ENCODE data around the gene SOX10. TPM values are rescaled to one million over a fixed set of nuclear protein-coding genes. Genes with fewer than 3 reads are reported as not detected.

SOX10 gene
- total RNA-seq, 1 donor from 2014 or later: 23.0 TPM

GRCh38 chr22:38030311-38031133 lies 46.2 kb upstream of the SOX10 start:
- no peak for TF ChIP-seq CTCF (IDR thresholded peaks at IDR 0.05)
- no peaks in the 10 kb centered on the region for H3K36me3 ChIP-seq
- DNase-seq (ENCODE audit: low spot score in 2 of 2): no peak
- H3K4me3 ChIP-seq: no peak overlapping the region
- H3K27me3 ChIP-seq: no peaks in the 10 kb centered on the region
- intact Hi-C loops (cut with DNase I): no loop called here
- no peak overlapping the region for H3K27ac ChIP-seq
- H3K4me1 ChIP-seq: peaks cover 4 to 17% of the 10 kb centered on the region in 2 donors
- no peaks in the 10 kb centered on the region for H3K9me3 ChIP-seq

DNA sequence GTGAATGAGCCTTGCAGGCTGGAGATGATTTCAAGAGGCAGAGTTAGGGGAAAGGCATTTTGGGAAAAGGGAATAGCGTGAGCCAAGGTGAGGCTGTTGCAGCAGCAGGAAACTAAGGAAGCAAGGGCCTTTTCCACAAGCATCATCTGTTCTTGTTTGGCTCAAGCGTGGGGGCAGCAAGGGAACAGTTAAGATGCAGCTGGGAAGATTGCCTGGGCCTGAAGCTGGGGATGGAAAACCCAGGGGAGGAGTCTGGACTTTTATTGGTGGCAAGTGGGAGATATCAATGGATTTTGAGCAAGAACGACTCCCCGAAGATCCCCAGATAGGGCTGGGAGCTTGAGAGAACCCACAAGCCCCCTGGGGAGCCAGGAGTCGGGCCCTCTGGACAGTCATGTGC lies 45.5 kb upstream of the SOX10 start:
- H3K27me3 ChIP-seq: no peaks in the 10 kb centered on the region
- DNase-seq (ENCODE audit: low spot score in 2 of 2): no peak
- TF ChIP-seq CTCF (IDR thresholded peaks at IDR 0.05): no peak
- no peak overlapping the region for H3K27ac ChIP-seq
- H3K4me3 ChIP-seq: no peak overlapping the region
- intact Hi-C loops (cut with DNase I): no loop called here
- peaks cover 4 to 16% of the 10 kb centered on the region in 2 donors for H3K4me1 ChIP-seq
- no peaks in the 10 kb centered on the region for H3K36me3 ChIP-seq
- no peaks in the 10 kb centered on the region for H3K9me3 ChIP-seq

DNA sequence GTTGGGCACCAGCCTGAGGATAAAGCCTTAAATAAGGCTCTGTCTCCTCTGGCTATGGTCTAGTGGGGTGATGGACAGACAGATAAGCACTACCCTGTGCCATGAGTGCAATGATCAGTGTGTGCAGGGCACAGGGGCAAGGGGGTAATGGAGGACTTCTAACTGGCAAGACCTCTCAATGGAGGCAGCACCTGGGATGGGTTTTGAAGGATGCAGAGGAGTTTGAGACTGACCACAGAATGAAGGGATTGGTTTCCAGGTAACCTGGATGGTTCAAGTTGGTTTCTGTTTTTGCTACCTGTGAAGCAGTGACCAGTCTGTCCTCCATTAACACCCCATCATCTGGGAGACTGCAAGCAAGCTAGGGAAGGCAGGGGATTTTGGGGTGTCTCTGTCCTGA lies 45.0 kb upstream of the SOX10 start:
- intact Hi-C loops (cut with DNase I): no loop called here
- no peak for TF ChIP-seq CTCF (IDR thresholded peaks at IDR 0.05)
- DNase-seq (ENCODE audit: low spot score in 2 of 2): no peak
- H3K4me1 ChIP-seq: peaks cover 3 to 10% of the 10 kb centered on the region in 2 donors
- H3K27ac ChIP-seq: no peak overlapping the region
- H3K27me3 ChIP-seq: no peaks in the 10 kb centered on the region
- H3K4me3 ChIP-seq: no peak overlapping the region
- H3K9me3 ChIP-seq: no peaks in the 10 kb centered on the region
- H3K36me3 ChIP-seq: no peaks in the 10 kb centered on the region

GRCh38 chr22:38028344-38029130 lies 44.2 kb upstream of the SOX10 start:
- H3K4me3 ChIP-seq: no peak overlapping the region
- H3K9me3 ChIP-seq: no peaks in the 10 kb centered on the region
- peaks cover 0 to 2% of the 10 kb centered on the region in 2 donors for H3K4me1 ChIP-seq
- H3K36me3 ChIP-seq: no peaks in the 10 kb centered on the region
- H3K27ac ChIP-seq: no peak overlapping the region
- DNase-seq (ENCODE audit: low spot score in 2 of 2): no peak
- TF ChIP-seq CTCF (IDR thresholded peaks at IDR 0.05): no peak
- H3K27me3 ChIP-seq: no peaks in the 10 kb centered on the region
- intact Hi-C loops (cut with DNase I): no loop called here

DNA sequence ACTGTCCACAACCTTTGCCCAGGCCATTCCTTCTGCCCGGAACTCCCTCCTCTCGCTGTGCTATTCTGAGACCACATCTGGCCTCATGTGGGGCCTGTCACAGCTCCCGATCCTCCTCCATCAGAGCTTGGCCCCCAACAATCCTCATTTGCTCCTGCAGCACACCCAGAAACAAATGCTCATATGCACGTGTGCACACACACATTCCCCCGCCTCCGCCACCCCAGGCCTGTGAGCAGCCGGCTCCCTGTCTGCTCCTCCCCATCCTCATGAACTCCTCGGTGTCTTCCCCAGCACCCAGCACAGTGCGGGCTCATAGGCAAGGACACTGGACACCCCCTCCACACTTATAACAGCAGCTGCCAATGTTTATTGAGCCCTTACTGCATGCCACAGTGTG lies 43.1 kb upstream of the SOX10 start:
- Histone ChIP-seq H3K9me3 (no peaks in the 10 kb centered on the region), H3K27me3 (no peaks in the 10 kb centered on the region), H3K27ac (no peak overlapping the region), H3K36me3 (no peaks in the 10 kb centered on the region), H3K4me1 (no peaks in the 10 kb centered on the region), H3K4me3 (no peak overlapping the region)
- intact Hi-C loops (cut with DNase I): no loop called here
- no peak for DNase-seq (ENCODE audit: low spot score in 2 of 2)
- TF ChIP-seq CTCF (IDR thresholded peaks at IDR 0.05): no peak
